GM04504 (cell line): ENCODE data around the gene KLHL3.

Experiments used
- DNase-seq: peaks from one replicate; pipeline ENCODE4 v3.0.0-alpha.2; 2012; ENCODE audit warnings: low read depth

Gene KLHL3

GRCh38 chr5:137708796-137709559, 26.9 kb downstream of the KLHL3 start:
- DNase-seq: no peak

- no peak for DNase-seq
Measured at GRCh38 chr5:137708062-137708461, 27.8 kb downstream of the KLHL3 start.

- DNase-seq: no peak
Measured at GRCh38 chr5:137706841-137707240, 29.0 kb downstream of the KLHL3 start.

- DNase-seq: no peak
Measured at GRCh38 chr5:137705106-137705505, 30.8 kb downstream of the KLHL3 start.

GRCh38 chr5:137703565-137703964, 32.3 kb downstream of the KLHL3 start:
- DNase-seq: no peak

GRCh38 chr5:137700282-137700680, 35.6 kb downstream of the KLHL3 start:
- no peak for DNase-seq

GRCh38 chr5:137699336-137700281, 36.3 kb downstream of the KLHL3 start:
- DNase-seq: no peak

GRCh38 chr5:137696481-137696880, 39.4 kb downstream of the KLHL3 start:
- no peak for DNase-seq

GRCh38 chr5:137695651-137696428, 40.0 kb downstream of the KLHL3 start:
- no peak for DNase-seq

GRCh38 chr5:137693951-137694721, 41.8 kb downstream of the KLHL3 start:
- DNase-seq: no peak

- DNase-seq: no peak
Measured at GRCh38 chr5:137693307-137693950, 42.5 kb downstream of the KLHL3 start.

GRCh38 chr5:137689306-137689705, 46.6 kb downstream of the KLHL3 start:
- DNase-seq: no peak

GRCh38 chr5:137688210-137688840, 47.6 kb downstream of the KLHL3 start:
- DNase-seq: no peak

GRCh38 chr5:137684761-137685160, 51.1 kb downstream of the KLHL3 start:
- no peak for DNase-seq

- DNase-seq: no peak
Measured at GRCh38 chr5:137681191-137681590, 54.7 kb downstream of the KLHL3 start.

GRCh38 chr5:137679910-137680309, 56.0 kb downstream of the KLHL3 start:
- no peak for DNase-seq

- DNase-seq: no peak
Measured at GRCh38 chr5:137679195-137679594, 56.7 kb downstream of the KLHL3 start.

- DNase-seq: no peak
Measured at GRCh38 chr5:137672881-137673280, 63.0 kb downstream of the KLHL3 start.

- DNase-seq: no peak
Measured at GRCh38 chr5:137672001-137672400, 63.9 kb downstream of the KLHL3 start.

- no peak for DNase-seq
Measured at GRCh38 chr5:137669811-137670210, 66.1 kb downstream of the KLHL3 start.

- no peak for DNase-seq
Measured at GRCh38 chr5:137668637-137669036, 67.3 kb downstream of the KLHL3 start.
